ENCODE data around the gene SVBP. TPM values are rescaled to one million over a fixed set of nuclear protein-coding genes. Genes with fewer than 3 reads are reported as not detected.

The SVBP gene
- total RNA-seq, 3 donors from 2014 or later (not counting 1 experiment from before 2014, with no cell fraction given) = 13.8 to 16.1 (median 15.2) TPM

DNA sequence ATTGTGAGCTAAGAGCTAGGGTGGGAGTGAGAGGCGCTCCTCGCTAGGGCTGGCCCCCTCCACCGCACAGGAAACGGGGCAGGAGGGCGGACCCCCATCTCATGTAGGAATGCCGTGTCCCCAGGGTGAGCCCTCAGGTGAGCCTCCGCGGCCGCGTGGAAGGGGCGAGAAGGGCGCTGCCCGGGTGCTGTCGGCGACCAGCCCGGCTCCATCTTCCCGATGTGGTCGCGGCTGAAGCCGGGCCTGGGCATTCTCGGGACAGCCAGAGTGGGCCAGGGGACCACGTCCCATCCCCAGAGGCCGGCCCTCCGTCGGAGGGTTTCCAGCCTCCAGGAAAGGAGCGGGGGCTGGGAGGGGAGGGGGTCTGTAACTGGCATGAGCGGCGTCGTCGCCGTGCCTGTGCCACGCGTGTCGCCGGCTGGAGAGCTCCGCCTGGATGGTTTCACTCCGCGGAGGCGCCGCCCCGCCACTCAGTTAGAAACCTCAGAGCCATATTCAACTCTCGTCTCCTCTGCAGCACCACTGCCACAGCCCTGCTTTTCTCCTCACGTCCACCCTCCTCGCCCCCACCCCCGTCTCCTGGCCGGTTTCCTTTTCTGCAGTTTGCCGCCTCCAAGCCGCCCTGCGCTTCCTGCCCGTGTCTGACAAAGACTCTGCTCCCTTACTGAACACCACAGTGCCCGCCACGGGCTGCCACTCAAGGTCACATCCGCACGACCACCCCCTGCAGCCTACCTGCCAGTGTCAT lies 32.1 kb downstream of the SVBP start, which contains the start of gene TMEM269:
TMEM269 (plus strand) TSS at position 46 of the 748 bp plus-strand sequence. CDS start 4,903 bp downstream, outside the sequence.
- Histone ChIP-seq H3K9me3 (ENCODE audit: control insufficient read depth, insufficient read depth, low read length) (no peaks in the 10 kb centered on the region), H3K36me3 (ENCODE audit: control insufficient read depth, insufficient read depth, low read length) (peaks cover 10% of the 10 kb centered on the region), H3K27me3 (ENCODE audit: control insufficient read depth, insufficient read depth, low read length) (no peaks in the 10 kb centered on the region), H3K4me1 (ENCODE audit: control insufficient read depth, insufficient read depth, low read length) (peaks cover 16% of the 10 kb centered on the region), H3K4me3 (ENCODE audit: low read length) (peak within 1 kb of the TSS; percentile 34), H3K27ac (ENCODE audit: low read length) (no peak within 1 kb of the TSS)
- TF ChIP-seq, protein P1, sequence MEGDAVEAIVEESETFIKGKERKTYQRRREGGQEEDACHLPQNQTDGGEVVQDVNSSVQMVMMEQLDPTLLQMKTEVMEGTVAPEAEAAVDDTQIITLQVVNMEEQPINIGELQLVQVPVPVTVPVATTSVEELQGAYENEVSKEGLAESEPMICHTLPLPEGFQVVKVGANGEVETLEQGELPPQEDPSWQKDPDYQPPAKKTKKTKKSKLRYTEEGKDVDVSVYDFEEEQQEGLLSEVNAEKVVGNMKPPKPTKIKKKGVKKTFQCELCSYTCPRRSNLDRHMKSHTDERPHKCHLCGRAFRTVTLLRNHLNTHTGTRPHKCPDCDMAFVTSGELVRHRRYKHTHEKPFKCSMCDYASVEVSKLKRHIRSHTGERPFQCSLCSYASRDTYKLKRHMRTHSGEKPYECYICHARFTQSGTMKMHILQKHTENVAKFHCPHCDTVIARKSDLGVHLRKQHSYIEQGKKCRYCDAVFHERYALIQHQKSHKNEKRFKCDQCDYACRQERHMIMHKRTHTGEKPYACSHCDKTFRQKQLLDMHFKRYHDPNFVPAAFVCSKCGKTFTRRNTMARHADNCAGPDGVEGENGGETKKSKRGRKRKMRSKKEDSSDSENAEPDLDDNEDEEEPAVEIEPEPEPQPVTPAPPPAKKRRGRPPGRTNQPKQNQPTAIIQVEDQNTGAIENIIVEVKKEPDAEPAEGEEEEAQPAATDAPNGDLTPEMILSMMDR (IDR thresholded peaks at IDR 0.05) = no peak
- Mint-ChIP-seq H3K4me1 (peaks cover 21 to 24% of the 10 kb centered on the region in 2 donors), H3K4me3 (peak within 1 kb of the TSS; percentile 85), H3K27ac (peak within 1 kb of the TSS; percentile 22 to 85), H3K27me3 (ENCODE audit: low read depth in 2 of 2) (no peaks in the 10 kb centered on the region), H3K9me3 (no peaks in the 10 kb centered on the region), H3K36me3 (no peaks in the 10 kb centered on the region)
- intact Hi-C loops (cut with micrococcal nuclease) = no loop called here
- DNase-seq (peak in 1 of 2 donors; percentile 63), ATAC-seq (peak; percentile 73 to 90 (median 90))
- WGBS (ENCODE audit: insufficient coverage) = 10% methylated on average over 54 of the region's 54 CpGs

DNA sequence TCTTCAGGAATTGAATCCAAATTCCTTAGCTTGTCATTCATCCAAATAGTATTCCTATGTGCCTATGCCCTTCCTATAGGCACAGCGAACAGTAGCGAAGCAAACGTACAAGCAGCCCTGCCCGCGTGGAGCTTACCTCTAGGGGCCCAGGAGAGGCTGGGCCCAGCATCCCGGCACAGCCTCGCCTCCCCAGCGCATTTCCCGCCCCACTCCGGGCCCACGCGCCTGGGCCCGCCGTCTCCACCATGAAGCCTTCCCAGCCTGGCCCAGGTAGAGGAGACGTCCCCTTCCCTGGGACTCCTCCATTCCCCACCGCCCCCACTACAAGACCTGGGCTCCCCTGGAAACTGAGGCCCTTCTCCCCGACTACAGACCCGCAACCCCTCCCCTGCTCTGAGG lies 32.7 kb downstream of the SVBP start:
- WGBS (ENCODE audit: insufficient coverage) = 98% methylated on average over 16 of the region's 18 CpGs
- TF ChIP-seq, protein P1 (IDR thresholded peaks at IDR 0.05) = no peak
- Mint-ChIP-seq H3K4me3 (peak overlapping the region; percentile 49), H3K9me3 (no peaks in the 10 kb centered on the region), H3K27ac (peak overlapping the region in 1 of 2 donors; percentile 85), H3K27me3 (ENCODE audit: low read depth in 2 of 2) (no peaks in the 10 kb centered on the region), H3K36me3 (no peaks in the 10 kb centered on the region), H3K4me1 (peaks cover 21 to 24% of the 10 kb centered on the region in 2 donors)
- no peaks in the 10 kb centered on the region for H3K27me3 ChIP-seq (ENCODE audit: control insufficient read depth, insufficient read depth, low read length)
- DNase-seq (no peak), ATAC-seq (no peak)
- intact Hi-C loops (cut with micrococcal nuclease) = no loop called here
- H3K27ac ChIP-seq (ENCODE audit: low read length) = no peak overlapping the region
- no peaks in the 10 kb centered on the region for H3K9me3 ChIP-seq (ENCODE audit: control insufficient read depth, insufficient read depth, low read length)
- peaks cover 16% of the 10 kb centered on the region for H3K4me1 ChIP-seq (ENCODE audit: control insufficient read depth, insufficient read depth, low read length)
- H3K36me3 ChIP-seq (ENCODE audit: control insufficient read depth, insufficient read depth, low read length) = peaks cover 12% of the 10 kb centered on the region
- no peak overlapping the region for H3K4me3 ChIP-seq (ENCODE audit: low read length)

DNA sequence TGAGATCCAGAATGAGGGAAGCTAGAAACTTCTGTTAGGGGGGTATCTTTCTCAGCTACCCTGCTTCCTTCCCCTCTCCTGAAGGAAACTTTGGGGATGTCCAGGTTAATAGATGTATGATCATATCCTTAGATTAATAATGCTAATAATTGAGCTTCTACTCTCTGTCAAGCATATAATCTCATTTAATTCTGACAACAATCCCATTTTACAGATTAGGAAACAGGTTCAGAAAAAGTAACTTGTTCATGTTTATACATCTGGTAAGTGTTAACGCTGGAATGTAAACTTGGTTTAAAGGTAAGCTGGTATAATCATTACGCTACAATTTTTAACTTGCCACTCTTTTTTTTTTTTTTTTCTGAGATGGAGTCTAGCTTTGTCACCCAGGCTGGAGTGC lies 34.1 kb downstream of the SVBP start:
- Mint-ChIP-seq H3K4me3 (no peak overlapping the region), H3K27me3 (ENCODE audit: low read depth in 2 of 2) (no peaks in the 10 kb centered on the region), H3K4me1 (peaks cover 25 to 28% of the 10 kb centered on the region in 2 donors), H3K36me3 (peaks cover 1% of the 10 kb centered on the region), H3K27ac (no peak overlapping the region), H3K9me3 (no peaks in the 10 kb centered on the region)
- Histone ChIP-seq H3K4me1 (ENCODE audit: control insufficient read depth, insufficient read depth, low read length) (peaks cover 16% of the 10 kb centered on the region), H3K27ac (ENCODE audit: low read length) (no peak overlapping the region), H3K4me3 (ENCODE audit: low read length) (no peak overlapping the region), H3K27me3 (ENCODE audit: control insufficient read depth, insufficient read depth, low read length) (no peaks in the 10 kb centered on the region), H3K36me3 (ENCODE audit: control insufficient read depth, insufficient read depth, low read length) (peaks cover 16% of the 10 kb centered on the region), H3K9me3 (ENCODE audit: control insufficient read depth, insufficient read depth, low read length) (no peaks in the 10 kb centered on the region)
- no peak for ATAC-seq
- DNase-seq = no peak
- intact Hi-C loops (cut with micrococcal nuclease) = no loop called here
- TF ChIP-seq, protein P1 (IDR thresholded peaks at IDR 0.05) = no peak
- 100% methylated on average over 2 of the region's 2 CpGs for WGBS (ENCODE audit: insufficient coverage)

Data from natural killer cell (primary cell).